ENCODE results near the gene KIAA0513.
"Not testable (repeated sequence)": the region's sequence is repeated elsewhere in the genome, so short reads cannot be mapped to it uniquely, and the experiment has no call there.

KIAA0513 gene

DNA sequence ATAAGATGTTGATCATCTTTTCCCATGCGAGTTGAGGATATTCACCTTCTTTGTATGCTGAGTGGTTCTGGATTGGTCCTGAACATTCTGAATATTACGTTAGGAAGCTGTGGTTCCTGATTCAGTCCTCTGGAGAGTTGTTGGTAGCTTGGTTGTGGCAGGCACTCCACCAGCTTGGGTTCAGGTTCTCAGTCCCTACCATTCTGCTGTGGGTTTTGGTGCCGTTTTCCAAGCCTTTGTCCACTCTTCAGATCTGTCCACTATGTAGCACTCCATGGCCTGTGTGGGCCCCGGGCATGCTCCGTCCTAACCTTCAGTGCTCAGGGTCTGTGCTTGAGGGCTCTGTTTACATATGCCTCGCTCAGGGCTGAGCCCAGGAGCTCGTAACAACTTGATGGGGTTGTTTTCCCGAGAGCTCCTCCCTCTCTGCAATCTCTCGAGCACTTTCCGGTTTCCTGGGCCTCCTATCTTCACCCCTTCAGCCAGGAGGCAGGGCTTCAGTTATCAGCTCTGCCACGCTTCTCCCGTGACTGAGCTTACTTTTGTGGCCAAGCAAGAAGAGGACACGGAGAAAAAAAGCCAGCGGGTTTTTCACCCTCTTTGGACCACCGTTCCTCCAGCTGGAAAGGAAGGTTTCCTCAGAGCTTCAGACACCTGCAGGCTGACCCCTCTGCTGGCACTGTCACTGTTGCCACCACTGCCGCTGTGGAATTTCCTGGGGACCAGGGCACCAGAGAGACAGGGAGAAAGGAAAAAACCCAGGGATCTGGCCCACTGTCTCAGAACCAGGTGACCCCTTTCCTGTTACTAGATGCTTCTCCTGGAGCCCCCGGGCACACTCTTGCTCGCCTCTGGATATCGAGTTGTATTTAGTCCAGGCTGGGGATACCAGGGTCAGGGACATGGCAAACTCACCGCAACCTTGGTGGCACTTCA, 19.6 kb downstream of the KIAA0513 start:
- in situ Hi-C loops (cut with MboI; ENCODE audit: low sequenced_read_pairs), result no loop called here

DNA sequence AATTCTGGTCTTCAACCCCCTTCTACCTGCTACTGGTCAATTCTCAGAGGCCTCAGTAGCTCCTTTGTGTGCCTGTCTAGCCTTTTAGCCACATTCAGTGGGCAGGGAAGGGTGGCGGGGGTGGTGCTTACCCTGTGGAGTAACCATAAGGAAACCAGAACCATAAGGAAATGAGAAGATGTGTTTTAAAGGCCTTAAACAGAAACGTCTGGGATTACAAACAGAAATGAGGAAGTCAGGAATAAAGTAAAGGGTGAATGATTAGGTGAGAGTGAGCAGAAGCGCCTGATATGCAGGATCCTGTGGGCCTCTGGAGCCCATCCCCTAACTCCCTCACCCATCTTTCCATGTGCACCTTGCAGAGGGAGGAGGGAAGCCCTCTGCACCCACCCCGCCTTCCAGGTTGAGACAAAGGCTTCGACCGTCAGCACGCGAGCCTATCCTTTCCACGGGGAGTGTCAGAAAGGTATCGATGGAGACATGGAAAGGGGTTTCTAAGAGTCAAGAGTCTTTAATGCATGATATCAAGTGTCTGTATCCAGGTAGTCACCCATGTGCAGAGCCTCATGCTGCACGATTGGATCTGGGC, 20.4 kb downstream of the KIAA0513 start:
- in situ Hi-C loops (cut with MboI; ENCODE audit: low sequenced_read_pairs), result no loop called here

DNA sequence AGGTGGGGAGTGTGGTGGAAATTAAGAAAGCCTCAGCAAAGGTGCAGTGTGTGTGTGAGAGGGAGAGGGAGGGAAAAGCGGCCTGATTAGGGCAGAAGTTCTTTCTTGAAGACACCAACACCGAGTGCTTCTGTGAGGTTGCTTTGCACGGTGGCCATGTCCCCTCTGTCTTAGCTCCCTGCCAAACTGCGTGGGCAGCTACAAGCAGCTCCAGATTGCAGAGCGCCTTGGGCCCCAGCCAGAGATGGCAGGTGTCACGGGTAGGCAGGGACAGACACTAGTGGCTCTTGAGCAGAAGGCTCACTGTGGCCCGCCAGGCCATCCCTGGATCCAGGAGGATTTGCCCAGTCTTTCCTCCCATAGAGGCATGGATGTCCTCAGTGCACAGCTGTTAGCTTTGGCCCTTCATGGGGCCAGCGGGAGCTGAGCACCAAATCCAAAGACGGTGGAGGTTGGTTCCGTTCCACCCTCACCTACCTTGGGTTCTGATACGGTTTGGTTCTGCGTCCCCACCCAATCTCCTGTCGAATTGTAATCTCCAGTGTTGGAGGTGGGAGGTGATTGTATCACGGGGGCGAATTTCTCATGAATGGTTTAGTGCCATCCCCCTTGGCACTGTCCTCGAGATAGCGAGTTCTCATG, 21.4 kb downstream of the KIAA0513 start:
- in situ Hi-C loops (cut with MboI; ENCODE audit: low sequenced_read_pairs), result no loop called here

DNA sequence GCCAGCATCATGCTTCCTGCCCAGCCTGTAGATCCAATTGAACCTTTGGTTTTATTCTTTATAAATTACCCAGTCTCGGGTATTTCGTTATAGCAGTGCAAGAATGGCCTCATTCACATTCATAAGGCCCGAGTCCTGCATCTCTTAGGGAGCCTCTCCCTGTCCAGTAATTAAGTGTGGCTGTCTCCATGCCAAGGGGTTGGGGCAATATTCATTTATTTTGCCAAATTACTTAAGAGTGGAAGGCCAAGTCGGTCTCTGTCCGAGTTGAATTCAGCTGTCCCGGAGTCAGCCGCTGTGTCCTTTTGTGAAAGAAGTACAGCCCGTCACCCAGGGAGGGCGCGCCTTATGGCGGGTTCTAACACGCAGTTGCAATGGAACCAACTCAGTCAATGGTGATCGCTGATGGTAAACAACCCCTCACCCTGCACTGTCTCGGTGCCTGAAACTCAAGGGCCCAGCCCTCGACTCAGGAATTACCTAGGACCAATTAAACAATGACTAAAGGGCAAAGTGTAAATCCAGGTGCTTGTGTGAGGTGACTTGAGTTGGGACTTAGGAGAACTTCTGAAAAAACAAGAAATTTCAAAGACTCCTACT, 22.2 kb downstream of the KIAA0513 start:
- in situ Hi-C loops (cut with MboI; ENCODE audit: low sequenced_read_pairs), result no loop called here

DNA sequence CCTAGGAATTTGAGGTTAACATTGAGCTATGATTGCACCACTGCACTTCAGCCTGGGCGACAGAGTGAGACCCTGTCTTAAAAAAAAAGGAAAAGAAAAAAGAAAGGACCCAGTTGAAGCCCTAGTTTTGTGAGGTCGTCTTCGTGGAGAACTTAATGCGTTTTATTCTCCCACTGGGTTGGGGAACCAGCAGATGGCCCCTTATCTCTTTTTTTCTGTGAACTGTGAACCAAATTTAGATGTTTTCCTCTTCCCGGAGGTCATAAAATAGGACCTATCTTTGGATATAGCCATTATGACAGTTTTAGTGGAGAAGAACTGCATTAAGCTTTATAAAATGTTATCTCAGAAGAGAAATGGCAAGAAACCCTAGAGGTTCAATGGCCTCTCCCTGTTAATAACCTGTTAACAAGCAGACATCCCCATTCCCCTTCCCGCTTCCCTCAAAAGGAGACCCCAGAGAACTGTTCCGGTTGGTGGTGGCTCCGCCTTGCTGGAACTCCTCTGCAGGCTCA, 23.5 kb downstream of the KIAA0513 start:
- in situ Hi-C loops (cut with MboI; ENCODE audit: low sequenced_read_pairs), result no loop called here

DNA sequence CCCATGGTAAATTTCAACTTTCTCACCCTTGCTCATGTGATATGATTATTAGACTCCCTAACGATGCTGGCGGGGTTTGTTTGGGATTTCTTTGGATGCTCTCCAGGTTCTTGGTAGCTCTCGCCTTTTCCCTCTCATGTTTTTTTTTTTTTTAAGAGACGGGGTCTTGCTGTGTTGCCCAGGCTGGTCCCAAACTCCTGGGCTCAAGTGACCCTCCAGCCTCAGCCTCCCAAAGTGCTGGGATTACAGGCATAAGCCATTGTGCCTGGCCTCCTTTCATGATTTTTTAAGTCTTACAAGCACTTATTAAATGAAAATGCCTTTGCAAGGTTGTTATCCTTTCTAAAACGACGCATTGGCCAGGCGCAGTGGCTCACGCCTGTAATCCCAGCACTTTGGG, 24.1 kb downstream of the KIAA0513 start:
- in situ Hi-C loops (cut with MboI; ENCODE audit: low sequenced_read_pairs), result no loop called here

DNA sequence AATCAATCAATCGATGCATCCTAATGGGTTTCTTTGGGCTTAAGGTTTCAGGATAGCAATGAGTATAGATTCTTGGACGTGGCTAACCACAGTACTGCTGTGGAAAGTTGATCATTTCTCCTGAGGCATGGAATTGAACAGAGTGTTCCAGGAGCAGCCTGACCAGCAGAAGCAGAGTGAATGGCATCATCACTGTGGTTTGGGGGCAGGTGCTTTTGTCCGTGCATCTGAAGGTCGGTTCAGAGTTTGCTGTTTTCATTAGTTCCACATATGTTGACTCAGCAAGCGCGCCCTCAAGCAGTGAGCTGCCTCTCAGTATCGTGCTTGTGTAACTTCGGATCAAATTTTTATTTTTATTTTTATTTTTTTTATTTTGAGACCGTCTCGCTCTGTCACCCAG, 24.9 kb downstream of the KIAA0513 start:
- in situ Hi-C loops (cut with MboI; ENCODE audit: low sequenced_read_pairs), result no loop called here

DNA sequence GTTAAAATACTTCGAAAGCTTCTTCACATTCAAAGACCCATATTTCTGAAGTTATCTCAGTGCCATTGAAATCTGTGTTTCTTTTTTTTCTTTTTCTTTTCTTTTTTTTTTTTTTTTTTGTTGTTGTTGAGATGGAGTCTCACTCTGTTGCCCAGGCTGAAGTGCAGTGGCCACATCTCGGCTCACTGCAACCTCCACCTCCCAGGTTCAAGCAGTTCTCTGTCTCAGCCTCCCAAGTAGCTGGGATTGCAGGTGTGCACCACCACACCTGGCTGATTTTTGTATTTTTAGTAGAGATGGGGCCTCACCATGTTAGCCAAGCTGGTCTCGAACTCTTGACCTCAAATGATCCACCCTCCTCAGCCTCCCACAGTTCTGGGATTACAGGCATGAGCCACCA, 26.7 kb downstream of the KIAA0513 start:
- in situ Hi-C loops (cut with MboI; ENCODE audit: low sequenced_read_pairs), result not testable (repeated sequence)

DNA sequence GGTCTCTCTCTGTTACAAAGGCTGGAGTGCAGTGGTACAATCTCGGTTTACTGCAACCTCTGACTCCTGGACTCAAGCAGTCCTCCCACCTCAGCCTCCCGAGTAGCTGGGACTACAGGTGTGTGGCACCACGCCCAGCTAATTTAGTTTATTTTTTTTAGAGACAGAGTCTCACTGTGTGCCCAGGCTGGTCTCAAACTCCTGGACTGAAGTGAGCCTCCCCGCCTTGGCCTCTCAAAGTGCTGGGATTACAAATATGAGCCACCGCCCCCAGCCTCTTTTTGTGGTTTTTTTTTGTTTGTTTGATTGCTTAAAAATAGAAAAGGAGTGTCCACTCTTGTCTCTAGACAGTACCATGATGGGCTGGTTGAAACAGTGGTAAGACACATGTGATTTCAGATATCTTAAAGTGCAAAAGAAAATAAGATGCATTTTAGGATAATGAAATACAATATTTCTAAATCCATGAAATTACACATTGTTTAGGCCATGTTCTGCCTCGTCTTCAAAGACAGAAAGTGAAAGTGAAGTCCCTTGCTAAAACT, 27.4 kb downstream of the KIAA0513 start:
- in situ Hi-C loops (cut with MboI; ENCODE audit: low sequenced_read_pairs), result no loop called here

DNA sequence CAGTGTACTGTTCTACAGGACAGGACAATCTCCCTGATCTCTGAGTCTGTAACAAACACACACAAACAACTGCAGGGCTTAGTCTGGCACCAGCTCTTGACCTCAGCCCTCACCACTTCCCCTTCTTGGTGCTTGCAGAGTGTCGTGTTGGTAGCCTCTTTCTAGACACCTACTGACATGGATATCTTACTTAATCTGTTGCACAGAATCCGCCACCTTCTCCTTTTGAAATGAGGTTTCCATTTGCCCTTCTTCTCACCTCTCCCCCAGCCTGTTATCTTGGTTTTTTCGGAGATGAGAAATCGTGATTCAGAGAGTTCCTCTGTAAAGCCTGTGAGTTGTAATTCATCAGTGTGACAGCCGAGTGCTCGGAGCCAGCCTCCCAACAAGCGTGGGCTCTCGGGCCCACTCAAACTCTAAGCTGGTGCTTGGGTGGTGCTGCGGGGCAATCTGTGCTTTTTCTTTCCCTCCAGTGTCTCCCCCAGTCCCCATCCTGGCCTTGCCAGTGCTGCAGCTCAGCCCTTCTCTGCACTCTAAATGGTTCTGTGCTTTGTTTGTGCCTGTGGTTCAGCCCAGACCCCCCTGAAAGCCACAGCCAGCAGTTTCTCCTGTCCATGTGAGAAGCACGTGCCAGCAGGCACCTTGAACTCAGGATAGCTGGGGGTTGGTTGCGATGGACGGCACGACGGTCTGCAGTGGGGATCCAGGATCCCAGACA, 28.1 kb downstream of the KIAA0513 start:
- in situ Hi-C loops (cut with MboI; ENCODE audit: low sequenced_read_pairs), result no loop called here

DNA sequence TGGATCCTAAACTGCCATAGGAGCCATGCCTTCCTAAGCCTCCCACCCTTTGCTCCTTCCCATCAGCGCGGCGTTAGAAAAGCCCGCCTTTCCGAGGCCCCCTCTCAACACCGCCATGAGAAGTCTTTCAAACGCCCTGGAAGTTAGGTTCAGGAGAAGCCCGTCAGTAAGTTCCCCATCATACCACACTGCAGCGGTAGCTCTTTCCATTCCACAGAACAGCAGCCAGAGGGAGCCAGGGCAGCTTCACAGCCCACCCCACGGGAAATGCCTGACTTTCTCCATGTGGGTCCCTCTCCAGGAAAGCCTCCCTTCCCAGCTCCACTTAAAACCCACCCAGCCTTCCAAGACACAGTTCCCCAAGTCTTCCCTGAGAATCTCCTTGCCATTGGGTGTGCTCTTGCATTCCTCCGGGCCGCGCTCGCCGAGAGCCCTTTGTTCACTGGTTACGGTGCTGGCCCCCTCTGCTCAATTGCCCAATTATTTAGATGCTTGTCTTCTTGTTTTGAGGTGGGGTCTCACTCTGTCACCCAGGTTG, 28.7 kb downstream of the KIAA0513 start:
- in situ Hi-C loops (cut with MboI; ENCODE audit: low sequenced_read_pairs), result no loop called here

DNA sequence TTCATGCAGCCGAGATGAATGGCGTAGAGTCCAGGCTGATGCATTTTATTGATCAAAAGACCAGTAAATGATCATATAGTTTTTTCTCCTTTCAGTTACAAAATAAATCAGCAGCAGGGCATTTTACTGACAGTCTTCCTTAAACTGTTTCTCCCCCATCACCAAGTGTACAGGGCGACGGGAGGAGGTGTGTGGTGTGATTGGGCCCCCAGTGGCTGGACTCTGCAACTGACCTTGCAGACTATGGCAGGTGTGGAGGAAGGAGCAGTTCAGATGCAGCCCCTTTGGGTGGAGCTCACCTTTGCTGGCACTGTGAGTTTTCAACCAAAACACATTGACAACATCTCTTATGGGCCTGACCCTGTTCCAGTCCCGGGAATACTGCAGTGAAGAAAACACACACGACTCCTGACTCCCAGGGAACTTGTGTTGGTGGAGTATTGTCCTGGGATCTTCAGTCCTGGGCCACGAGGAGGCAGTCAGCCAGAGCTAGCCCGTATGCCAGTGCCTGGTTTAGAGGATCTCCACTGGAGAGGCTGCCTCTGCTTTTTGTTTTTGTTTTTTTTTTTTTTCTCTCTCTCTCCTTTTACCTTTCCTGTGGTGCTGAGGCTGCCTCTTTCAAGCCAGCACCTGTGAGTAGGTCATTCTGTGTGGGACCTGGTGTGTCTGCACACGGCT, 29.8 kb downstream of the KIAA0513 start:
- in situ Hi-C loops (cut with MboI; ENCODE audit: low sequenced_read_pairs), result no loop called here

DNA sequence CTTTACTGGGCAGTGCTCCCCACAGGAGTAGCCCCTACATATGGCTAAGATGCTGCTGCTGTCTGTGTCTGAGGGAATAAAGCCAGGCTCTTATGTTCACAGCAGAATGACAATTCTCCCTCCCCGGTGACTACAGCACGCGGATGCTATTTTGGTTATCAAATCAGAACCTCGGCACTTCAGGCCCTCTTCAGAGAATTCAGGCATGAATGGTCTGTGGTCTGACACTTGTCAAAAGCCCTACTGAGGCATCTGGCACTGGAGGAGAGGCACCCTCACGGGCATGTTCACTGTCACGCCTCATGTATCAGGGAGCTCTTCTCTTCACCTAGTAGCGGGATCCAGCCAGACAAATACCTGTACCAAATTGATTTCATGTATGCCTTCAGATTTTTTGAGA, 30.4 kb downstream of the KIAA0513 start:
- in situ Hi-C loops (cut with MboI; ENCODE audit: low sequenced_read_pairs), result no loop called here

DNA sequence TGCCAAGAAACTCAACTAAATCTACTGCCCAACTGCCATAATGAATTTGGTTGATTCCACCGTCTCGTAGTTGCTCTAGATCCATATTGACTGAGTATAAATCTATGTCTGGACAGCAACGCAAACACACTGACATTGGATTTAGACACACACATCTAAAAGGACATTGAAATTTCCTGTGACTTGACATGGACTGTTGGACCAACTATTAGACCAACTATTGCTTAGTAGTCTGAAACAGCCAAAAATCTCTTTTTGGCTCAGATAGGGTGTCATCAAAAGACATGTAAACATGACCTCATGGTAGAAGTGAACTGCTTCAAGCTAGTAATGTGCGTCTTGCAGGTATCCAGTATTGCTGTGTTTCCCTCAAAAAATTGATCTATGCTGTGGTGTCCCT, 31.3 kb downstream of the KIAA0513 start:
- in situ Hi-C loops (cut with MboI; ENCODE audit: low sequenced_read_pairs), result no loop called here

DNA sequence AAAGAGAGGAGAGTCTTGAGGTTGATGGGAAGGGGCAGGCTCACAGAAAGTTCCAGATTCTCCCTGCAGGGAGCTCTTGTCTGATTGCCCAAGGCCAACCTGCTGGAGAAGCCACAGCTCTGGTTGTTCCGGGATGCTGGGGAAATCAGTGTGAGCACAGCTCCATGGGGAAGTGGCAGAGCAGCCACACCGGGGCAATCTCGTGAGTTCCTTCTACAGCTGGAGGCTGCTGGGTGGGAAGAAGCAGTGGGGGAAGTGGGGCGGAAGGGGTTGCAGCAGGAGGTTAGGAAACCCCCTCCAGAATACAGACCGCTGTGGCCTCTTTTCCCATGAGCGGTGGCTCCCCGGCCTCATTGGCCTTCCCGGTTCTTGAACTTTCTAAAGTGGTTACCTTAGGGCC, 34.0 kb downstream of the KIAA0513 start:
- in situ Hi-C loops (cut with MboI; ENCODE audit: low sequenced_read_pairs), result no loop called here

DNA sequence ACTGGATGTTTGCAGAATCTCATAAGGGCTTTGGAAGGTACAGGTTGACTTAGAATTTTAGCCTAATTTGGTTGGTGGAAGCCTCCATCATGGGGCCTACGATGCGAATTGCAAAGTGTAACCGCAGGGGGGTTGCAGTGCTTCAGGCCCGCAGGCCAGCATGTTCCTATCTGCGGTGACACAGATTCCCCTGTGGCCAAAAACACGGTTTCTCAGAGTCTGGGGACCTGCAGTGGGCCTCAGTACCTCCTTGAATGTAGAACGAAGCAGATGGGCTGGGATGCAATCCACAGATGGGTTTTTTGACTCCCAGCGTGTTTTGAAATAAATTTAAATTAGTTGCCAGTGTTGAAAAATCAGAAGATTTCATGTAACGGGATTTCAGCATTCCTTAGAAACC, 34.7 kb downstream of the KIAA0513 start:
- in situ Hi-C loops (cut with MboI; ENCODE audit: low sequenced_read_pairs), result no loop called here

DNA sequence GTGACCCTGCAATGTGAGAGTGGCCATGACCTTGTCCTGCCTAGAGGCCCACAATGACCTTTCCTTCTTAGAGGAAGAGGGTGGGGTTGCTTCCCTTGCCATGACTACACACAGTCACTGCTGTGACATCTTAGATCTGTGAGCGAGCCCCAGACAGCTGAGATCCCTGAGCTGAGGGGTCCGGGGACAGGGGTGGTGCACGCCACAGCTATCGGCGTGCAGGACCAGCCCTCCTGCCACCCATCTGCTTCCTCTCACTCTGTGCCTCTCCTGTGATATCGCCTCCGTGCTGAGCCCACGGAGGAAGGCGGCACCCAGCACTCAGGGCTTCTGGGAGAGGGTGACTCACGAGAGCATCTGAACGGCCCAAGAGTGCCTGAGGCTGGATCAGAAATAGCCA, 35.2 kb downstream of the KIAA0513 start:
- in situ Hi-C loops (cut with MboI; ENCODE audit: low sequenced_read_pairs), result no loop called here

DNA sequence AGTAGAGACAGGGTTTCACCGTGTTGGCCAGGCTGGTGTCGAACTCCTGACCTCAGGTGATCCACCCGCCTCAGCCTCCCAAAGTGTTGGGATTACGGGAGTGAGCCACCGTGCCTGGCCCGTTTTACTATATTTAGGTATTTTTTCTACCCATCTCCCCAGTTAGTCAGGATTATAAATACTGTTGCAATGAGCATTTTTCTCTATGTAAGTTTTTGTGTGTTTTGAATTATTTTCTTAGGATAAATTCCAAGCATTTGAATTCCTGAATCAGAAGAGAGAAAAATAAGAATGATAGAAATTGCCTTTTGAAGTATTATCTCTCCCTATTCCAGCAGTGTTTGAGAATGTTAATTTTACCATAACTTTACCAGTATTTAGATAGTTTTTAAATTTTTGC, 36.6 kb downstream of the KIAA0513 start:
- in situ Hi-C loops (cut with MboI; ENCODE audit: low sequenced_read_pairs), result no loop called here

DNA sequence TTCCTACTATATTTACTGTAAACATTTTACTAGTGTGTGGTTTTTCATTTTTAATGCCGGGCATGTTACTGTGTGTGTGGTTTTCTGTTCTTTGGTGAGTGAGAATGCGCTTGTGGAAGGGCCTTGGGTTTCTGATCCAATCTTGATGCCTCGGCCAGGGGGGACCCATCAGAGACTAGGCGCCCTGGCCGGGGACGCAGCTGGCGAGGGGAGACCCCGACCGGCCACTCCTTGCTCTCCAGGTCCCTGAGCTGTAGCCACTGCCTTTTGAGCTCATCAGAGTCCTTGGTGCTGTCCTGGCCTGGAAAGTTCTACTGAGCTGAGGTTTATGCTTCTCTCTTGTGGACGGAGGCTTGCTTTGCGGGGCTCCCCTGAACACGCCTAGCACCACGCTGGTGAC, 37.5 kb downstream of the KIAA0513 start:
- in situ Hi-C loops (cut with MboI; ENCODE audit: low sequenced_read_pairs), result no loop called here

Data from HL-60/S4 treated with retinoic acid at 250 ng/mL for 4 days and 3 days (cell line).